Jurkat, Clone E6-1 (cell line): ENCODE measurements around the gene NPR2.
A peak's percentile ranks its signal among the peaks of the same experiment; 100 is the strongest.

ENCODE experiments used
- DNase-seq: peaks from one replicate; pipeline ENCODE4 v3.0.0-alpha.2; 2011; ENCODE audit warnings: low read depth, low spot score
- H3K4me3 ChIP-seq: 2 replicates; pipeline ENCODE4 v1.5.1; 2011; ENCODE audit warnings: mild to moderate bottlenecking, low read length, control low read depth, moderate library complexity

NPR2 gene

DNA sequence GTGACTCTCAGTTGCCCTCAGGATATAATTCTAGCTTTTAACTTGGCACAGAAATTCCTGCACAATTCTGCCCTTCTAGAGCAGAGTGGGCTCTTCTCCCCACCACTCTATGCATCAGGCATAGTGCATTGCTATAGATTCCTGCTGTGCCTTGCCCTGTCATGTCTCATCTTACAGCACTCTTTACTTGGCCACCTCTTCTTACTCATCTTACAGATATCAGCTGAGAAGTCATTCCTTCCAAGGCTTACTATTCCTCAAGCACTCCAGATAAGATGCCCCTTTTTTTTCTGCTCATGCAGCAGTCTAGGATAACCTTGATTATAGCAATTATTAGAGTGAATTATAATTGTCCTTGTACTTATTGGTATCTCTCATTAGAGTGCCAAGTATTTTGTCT is 31.5 kb downstream of the NPR2 start:
- DNase-seq = no peak
- no peak overlapping the region for H3K4me3 ChIP-seq

DNA sequence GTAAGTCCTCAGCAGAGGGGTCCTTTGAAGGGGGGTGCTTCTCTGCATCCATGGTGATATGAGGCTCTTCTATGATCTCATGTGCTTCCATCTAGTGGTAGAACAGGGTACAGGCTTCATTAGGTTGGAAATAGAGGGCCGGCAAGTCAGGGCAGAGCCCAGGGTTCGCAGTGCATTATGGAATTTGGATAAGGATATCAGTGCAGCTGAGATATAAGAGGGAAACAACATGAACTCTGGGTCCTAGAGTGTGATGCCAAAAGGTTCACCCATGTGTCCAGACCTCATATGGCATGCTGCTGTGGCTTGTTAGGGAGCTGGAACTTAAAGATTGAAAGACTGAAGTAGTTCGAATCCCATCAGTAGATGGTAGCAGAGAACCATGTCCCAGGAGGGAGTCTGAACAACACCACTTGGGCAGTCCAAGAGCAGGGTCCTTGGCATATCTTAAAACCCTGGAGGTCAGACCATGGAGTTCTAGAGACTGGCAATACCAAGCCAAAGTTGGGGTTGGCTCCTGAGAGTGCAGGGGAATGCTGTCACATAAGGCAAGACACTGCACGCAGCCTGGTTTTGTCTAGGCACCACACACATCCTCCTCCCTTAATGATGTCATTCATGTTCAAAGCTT is 34.8 kb downstream of the NPR2 start:
- peak; percentile 53 for DNase-seq
- no peak overlapping the region for H3K4me3 ChIP-seq

DNA sequence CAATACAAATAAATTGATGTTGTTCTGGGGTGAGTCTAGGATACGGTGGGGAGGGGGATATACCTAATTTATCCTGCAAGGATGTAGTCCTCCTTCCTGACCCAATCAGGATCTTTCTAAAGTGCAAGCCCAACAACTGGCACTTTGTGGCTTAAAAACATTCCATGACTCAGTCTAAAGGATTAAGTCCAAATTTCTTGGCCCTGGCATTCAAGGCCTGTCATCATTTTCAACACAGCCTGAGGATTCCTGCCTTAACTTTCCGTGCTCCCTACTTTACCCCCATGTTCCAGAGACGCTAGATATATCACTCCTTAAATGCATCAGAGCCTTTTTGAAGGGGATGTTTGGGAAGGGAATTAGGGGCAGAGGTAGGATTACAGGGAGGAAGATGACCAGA is 36.1 kb downstream of the NPR2 start:
- no peak overlapping the region for H3K4me3 ChIP-seq
- no peak for DNase-seq

DNA sequence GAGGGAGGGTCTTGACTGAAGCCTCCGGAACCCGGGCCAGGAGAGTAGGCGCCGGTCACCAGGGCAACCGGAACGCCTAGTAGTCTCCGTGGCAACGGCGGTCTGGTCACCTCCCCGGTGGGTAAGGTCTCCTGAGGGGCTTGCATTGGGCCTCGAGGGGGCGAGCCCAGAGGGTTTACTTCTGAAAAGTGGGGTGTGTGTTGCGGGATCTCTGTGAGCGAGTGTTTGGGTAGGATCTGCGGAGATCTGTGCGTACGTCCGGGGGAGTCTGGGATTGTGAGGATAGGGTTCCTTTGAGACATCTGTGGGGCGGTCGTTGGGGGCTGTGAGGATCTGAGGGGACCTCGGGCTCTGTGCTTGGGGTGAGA is 37.3 kb downstream of the NPR2 start, which contains the start of gene FAM221B:
FAM221B (minus strand) TSS at position 17 of the 368 bp plus-strand sequence. CDS start 2,571 bp downstream, outside the sequence.
- DNase-seq = no peak
- H3K4me3 ChIP-seq = peak within 1 kb of the TSS; percentile 63

DNA sequence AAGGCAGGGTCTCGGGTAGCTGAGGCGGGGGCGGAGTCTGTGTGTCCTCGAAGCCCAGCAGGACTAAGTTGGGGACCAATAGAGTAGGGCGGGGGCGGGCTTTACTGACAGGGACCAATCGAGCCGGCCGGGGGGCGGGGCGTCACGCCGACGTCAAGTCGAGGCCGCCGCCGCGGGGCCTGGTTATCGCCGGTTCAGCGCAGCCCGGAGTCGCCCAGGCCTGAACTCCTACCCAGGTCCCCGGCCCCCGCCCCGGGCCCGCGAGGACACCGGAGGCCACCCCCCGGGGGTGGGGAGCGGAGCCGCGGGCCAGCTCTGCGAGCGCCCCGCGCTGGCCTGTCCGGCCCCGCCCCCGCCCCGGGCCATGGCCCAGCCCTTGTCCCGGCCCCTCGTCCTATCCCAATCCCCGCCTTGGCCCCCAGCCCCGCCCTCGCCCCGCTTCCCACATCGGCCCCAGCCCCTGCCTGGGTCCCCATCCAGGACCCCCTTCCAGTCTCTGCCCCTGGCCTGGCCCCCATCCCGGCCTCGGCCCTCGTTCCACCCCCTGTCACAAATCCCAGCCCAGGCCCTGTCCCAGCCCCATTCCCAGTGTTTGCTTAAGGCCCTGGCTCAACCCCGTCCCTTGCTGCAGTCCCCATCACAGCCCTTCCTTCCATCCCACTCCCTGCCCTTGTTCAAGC is 37.8 kb downstream of the NPR2 start, which contains the start of gene TMEM8B:
TMEM8B (plus strand) TSS at position 145 of the 680 bp plus-strand sequence; CDS start at position 365, 220 bp downstream.
- peak; percentile 87 for DNase-seq
- H3K4me3 ChIP-seq = peak within 1 kb of the TSS; percentile 63

DNA sequence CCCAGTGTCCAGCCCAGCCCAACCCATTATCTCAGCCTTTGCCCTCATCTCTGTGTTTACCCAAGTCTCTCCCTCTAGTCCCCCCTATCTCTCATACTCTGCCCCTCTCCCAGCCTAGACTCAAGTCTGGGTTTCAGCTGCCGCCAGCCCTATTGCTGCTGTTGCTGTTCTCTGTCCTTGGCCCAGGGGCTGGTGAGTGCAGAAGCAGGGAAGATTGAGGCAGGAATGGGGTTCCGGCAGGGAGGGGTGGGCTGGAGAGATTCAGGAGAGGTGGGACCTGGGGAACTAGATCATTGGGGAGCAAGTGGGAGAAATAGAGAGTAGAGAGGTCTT is 38.3 kb downstream of the NPR2 start:
- DNase-seq = no peak
- H3K4me3 ChIP-seq = peak overlapping the region; percentile 63

DNA sequence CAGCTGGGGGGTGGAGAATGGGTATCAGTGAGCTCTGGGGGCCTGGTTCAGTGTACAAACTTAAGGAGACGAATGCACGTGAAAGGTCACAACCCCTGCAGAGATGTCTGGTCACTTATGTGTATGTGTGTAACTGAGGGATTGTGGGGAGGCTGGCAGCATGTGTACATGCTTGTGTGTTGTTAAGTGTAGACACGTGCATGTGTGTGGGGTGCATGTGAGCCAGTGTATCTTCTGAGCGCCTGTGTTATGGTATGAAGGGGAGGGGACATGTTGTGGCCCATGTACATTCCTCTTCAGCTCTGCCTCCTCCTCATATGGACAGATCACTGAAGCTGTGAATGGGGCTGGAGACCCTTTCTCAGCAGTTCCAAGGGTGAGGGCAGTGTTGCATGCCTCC is 39.6 kb downstream of the NPR2 start:
- no peak for DNase-seq
- no peak overlapping the region for H3K4me3 ChIP-seq

DNA sequence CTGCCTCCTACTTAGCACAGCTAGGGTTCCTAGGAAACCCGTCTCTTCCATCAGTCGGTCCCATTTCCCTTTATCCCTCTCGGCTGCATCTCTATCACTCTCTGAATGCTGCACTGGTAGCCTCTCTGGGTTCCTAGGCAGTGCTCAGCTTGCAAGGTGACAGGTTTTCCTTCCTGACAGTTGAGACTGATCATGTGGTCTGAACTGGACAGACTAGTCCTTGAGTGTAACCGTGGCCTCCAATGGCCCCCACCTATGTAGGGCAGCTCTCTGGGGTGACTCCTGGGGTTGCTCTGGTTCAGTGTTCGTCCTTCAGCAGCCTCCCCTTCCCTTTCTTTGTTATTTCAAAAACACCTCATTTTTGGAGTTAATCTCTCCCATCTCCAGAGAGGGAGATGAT is 41.4 kb downstream of the NPR2 start:
- no peak for DNase-seq
- H3K4me3 ChIP-seq = no peak overlapping the region

DNA sequence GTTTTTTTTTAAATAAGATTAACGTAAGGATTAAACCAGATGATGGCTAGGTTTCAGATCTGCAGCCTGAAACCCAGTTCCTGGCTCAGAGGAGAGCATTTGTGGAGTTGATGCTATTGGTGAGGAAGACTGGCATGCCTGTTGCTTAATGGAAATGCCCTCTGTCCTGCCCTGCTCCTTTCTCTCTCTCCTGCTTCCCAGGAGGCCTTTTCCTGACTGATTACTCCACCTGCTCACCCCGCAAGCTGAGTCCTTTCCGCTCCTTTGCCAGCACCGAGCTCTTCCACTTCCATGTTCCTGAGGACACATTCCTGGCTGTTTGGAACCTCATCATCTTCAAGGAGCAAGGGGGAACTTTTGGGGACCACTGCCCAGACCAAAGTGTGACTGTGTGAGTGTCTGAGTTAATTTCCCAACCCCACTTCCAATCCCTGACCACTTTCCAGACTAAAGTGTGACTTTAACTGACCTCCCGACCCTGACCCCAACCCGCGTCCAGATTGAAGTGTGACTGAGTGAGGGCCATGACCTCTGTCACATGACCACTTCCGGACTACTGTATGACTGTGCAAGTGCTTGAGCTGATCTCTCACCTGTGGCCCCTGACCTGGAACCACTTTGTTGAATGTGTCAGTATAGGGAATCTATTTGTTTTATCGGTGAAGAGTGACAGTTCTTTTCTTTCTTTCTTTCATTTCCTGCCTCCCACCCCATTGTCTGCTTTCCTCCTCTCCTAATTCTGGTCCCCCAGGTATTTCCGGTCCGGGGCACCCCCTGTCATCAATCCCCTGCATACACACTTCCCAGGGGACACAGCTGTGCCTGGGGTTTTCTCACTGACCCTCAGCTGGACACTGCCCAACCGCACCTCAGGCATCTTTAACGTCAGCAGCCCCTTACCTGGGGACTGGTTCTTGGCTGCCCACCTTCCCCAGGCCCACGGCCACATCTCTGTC is 43.1 kb downstream of the NPR2 start:
- DNase-seq = no peak
- H3K4me3 ChIP-seq = no peak overlapping the region

DNA sequence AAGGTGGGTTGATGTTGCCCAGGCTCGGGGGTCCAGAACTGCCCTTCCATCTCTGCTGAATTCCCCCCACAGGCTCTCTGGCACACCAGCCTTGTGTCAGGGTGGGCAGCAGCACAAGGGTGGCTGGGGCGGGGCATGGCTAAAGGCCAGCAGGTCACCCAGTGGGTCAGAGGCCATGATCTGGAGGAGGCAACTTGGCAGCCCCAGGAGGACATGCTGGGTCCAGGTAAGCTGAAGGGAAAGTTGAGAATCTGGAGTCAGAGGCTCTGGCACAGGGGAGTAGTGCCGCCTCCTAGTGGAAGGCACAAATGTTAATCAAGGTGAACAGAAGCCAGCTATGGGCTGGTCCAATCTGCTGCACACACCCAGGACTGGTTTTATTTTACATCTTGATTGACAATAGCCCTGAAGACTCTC is 43.8 kb downstream of the NPR2 start:
- DNase-seq = no peak
- H3K4me3 ChIP-seq = no peak overlapping the region

DNA sequence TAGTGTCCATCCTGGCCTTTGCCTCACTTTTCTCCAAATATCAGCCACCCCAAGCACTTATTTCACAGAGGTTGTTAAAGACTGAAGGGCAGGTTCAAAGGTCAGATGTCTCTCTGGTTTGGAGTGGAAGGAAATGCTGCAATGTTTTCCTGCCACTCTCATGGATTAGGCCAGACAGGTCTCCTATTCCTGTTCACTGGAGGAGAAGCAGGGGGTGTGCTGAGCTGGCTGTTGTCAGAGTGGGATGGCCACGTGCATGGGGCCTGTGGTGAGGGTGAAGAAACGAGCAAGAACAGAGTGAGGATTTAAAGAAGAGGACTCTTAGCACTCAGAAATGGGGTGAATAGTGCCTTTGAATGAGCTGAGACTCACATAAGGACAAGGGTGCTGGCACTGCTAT is 44.4 kb downstream of the NPR2 start:
- DNase-seq = no peak

DNA sequence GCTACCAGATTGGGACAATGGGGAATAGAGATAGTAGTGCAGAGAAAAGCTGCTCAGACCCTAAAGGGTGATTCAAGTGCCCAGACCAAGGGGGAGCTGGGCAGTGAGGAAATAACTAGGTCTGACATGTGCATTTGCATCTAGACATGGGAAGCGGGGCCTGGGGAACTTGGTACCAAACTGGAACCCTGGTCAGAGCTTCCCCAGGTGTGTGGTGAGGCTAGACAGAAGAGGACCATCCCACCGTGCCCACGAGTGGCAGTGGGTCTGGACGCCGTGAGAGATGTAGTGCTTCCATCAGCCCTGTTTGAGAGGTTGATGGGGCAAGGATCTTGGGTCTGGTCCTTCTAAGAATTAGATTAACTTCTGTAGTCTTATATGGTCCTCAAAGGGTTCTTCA is 45.2 kb downstream of the NPR2 start:
- DNase-seq = no peak
- no peak overlapping the region for H3K4me3 ChIP-seq

More for the DNA sequence above, 44.4 kb downstream of the NPR2 start:
- H3K4me3 ChIP-seq = no peak overlapping the region

DNA sequence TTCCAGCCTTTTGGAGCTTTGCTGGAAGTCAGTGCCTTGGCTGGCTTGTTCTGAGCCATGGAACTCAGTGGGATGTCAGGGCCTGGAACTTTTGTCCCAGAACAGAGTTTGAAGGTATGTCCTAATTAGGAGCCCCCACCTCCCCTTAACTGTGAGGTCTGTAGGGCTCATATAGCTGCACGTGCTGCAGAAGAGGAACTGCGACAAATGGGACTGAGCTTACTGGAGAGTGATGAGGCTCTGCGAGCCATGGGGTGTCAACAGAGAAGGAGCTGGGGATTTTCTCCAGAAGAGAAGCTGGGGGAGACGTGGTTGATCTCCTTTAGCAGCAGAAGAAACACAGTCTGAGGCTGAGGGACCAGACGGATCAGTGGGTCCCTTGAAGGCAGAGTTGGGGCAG is 48.5 kb downstream of the NPR2 start:
- no peak for DNase-seq
- H3K4me3 ChIP-seq = no peak overlapping the region

DNA sequence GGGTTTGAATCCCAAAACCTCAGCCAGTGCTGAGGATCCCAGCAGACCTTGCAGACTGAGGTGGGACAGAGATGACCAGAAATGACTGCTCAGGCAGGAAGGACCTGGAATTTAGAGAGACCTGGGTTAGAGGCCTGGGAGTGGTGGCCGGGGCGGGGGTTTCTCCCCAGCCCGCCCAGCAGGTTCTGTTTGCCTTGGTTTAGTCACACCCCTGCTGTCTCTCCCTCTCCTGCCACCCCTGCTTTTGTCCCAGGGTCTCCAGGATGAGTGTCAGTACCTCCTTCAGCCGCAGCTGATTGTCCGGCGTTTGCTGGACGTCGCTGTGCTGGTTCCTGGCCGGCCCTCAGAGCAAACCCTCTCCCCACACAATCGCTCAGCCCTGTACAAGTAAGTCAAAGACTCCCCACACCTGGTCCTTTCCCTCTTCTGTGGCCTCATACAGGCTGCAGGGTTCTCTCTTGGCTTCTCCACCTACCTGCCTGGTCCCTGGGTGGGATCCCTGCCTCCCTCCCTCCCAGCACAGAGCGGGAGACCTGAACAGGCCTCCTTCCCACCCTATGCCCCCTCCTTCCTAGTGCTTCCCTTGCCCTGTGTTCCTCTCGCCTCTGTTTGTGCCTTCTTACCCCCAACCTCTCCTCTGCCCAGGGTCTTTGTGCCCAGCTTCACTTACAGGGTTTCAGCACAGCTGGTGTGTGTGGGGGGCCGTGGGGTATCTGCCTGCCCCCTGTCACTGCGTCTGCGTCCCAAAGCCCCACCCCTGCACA is 49.7 kb downstream of the NPR2 start:
- H3K4me3 ChIP-seq = no peak overlapping the region
- no peak for DNase-seq

DNA sequence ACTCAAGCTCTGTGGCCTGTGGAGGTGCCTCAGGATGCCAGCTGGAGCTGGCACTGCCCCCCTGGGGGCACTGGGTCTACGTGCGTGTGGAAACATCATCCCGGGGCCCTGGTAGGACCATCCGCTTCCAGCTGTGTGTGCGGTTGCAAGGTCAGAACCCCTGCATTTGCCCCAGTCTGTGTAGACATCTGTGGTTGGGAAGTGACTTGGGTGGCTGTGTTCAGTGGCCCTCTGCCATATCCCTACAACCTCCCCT is 50.2 kb downstream of the NPR2 start:
- DNase-seq = no peak
- no peak overlapping the region for H3K4me3 ChIP-seq

DNA sequence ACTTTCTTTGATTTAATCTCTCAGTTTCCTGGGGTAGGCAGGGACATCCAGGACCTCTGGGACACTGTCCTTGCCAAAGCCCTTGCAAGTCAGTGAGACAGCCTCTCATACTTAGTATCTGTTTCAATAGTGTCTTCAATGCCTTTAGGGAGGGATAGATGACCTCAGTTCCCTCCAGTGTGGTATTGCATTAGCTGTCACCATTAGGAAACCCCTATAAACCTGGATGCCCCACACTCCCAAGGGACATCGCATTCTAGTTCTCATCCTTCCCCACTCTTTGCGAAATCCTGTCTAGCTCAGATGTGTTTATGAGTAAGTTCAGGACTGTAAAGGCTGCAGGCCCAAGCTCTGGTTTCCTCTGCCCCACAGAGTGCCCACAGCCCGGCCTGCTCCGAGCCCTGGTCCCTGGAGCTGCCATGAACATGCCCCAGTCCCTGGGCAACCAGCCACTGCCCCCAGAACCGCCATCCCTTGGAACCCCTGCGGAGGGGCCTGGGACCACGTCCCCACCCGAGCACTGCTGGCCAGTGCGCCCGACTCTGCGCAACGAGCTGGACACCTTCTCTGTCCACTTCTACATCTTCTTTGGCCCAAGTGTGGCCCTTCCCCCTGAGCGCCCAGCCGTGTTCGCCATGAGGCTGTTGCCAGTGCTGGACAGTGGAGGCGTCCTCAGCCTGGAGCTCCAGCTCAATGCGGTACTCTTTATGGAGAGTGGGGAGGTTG is 50.8 kb downstream of the NPR2 start:
- no peak overlapping the region for H3K4me3 ChIP-seq
- DNase-seq = no peak

DNA sequence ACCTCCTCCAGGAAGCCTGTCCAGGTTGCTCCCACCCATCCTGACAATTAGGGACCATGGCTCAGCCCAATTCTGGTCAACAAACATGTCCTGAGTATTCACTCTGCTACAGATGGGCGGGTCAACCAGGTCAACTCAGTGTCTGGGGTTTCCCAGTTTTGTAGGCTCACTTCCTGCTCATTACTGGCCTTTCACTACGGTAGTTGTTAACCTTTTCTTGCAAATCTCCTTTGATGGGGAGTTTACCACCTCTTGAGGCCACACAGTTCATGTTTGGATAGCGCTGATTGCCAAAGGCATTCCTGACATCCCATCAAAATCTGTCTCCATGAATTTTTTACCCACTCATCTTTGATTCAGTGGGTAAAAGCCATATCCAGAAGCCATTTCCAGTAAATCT is 51.4 kb downstream of the NPR2 start:
- no peak overlapping the region for H3K4me3 ChIP-seq
- no peak for DNase-seq

DNA sequence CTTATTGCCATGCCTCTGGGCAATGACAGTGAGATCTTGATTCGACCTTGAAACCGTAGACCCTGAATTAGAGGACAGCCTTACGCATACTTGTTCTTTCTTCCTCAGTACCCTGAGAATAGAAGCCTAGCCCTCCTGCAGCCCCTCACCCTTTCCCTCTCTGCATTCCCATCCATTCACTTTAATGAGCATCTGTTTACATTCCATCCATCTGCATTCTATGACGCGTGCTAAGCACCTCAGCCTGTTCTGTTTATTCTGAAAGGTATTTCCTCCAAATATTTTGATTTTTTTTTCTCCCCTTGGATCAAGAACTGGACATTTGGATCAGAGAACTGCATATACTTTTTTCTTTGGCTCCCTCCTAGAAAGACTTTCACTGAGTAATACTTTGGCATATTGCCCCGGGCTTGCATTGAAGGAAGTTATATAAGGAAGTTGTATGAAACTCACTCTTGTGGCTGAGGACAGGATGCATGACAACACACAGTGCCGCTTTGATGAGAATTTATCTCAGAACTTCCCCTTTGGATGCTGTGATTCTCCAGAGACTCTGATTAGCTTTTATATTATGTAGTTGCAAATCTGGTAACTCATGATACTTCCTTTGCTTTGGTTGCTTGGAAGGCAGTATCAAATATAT is 53.4 kb downstream of the NPR2 start:
- DNase-seq = peak; percentile 67

More for the DNA sequence above, 53.4 kb downstream of the NPR2 start:
- no peak overlapping the region for H3K4me3 ChIP-seq
